Islet of Langerhans (tissue), 1 donor: Measurements from ENCODE around the gene TCEANC2.
A peak's percentile ranks its signal among the peaks of the same experiment; 100 is the strongest.
"Not testable (repeated sequence)": the region's sequence is repeated elsewhere in the genome, so short reads cannot be mapped to it uniquely, and the experiment has no call there.

Experiments
- FAIRE-seq: peaks from one replicate; lab custom pipeline; 2011; peaks lifted over from hg19 to GRCh38; lab: Jason Lieb, UNC

The TCEANC2 gene

GRCh38 chr1:54088385-54088784 is 35.0 kb downstream of the TCEANC2 start:
- no peak for FAIRE-seq

GRCh38 chr1:54091666-54092065 is 38.3 kb downstream of the TCEANC2 start:
- FAIRE-seq: no peak

GRCh38 chr1:54094001-54094729 is 40.8 kb downstream of the TCEANC2 start:
- FAIRE-seq: no peak

DNA sequence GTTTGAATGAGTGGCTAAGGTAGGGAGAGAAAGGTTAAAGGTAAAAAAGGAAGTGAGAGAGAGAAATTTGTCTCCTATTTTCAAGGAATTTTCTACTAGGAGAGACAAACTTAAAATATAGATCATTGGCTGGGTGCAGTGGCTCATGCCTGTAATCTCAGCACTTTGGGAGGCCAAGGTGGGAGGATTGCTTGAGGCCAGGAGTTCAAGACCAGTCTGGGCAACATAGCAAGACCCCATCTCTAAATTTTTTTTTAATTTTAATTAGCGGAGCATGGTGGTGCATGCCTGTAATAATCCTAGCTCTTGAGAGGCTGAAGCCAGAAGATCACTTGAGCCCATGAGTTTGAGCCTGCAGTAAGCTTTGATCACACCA is 41.3 kb downstream of the TCEANC2 start:
- not testable (repeated sequence) for FAIRE-seq

DNA sequence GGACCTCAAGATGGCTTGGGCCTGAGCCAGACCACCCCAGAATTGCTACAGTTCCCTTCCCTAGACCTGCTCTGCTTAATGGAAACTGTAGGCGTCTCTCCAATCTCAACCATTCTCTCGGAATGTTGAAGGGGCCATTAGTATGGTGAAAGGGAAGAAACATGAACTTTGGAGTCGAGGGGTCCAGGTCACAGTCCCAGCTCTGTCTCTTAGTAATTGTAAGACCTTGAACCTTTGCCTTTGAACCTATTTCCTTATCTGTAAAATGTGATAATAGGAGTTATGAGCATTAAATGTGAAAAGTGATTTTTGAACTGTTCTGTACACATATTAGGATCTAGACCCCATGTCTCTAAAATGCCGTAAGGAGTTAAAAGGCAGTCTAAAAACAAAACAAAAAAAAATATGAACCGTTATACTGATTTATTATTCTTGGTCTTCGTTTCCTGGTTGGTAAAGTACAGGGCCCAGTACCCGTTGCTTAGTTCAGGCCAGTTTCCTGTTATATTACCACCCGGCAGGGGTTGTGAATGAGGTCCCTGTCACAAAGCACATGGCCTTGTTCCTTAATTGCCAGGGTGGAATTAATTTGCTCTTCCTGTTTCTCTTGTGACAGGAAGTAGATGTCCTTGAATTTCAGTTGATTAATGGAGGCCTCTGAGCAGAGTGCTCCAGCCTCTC is 42.3 kb downstream of the TCEANC2 start:
- FAIRE-seq: peak; percentile 68

DNA sequence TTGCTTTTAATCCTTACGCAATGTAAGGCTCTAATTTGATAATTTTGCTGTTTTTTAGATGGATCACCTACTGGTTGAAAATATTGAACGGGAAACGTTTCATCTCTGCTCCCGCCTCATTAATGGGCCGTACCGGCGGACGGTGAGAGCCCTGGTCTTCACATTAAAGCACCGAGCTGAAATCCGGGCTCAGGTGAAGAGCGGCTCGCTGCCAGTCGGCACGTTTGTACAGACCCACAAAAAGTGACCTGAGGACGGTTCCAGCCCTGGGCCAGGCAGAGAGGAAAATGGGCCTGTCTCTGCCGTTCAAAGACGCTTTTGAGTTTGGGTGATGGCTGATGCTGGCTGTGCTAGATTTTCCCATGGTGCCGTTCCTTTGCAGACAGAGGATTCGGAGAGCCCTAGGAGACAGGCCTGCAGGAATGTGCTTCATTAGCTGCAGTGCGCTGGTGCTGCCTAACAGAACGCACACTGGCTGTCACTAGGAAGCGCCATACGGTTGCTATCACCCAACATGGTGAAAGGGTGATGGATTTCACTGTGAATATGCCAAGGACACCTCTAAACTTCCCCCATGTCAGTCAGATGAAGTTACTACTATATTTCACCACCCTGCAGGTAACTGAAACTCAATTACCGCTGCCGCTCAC is 42.9 kb downstream of the TCEANC2 start:
- FAIRE-seq: no peak

- FAIRE-seq: no peak
Measured at GRCh38 chr1:54096877-54097240, 43.5 kb downstream of the TCEANC2 start.

DNA sequence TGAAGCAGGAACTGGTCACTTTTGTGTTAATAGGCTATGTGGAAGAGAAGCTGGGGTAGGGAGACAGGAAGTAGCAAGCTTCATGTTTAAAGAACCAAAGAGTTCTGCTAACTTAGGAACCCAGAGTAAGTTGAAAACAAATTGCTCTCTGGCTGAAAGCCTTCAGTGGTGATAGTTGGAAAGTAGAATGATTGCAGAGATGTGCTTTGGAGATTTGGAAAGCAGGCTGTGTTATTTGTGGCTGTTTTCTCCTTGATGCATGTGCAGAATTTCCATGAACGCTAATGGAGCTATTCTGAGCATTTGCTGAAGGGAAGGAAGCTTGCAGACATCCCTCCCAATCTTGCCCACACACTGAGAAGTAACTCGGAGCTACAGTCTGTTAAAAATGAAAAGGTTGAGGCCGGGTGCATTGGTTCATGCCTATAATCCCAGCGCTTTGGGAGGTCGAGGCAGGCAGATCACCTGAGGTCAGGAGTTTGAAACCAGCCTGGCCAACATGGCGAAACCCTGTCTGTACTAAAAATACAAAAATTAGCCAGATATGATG is 45.7 kb downstream of the TCEANC2 start:
- no peak for FAIRE-seq

DNA sequence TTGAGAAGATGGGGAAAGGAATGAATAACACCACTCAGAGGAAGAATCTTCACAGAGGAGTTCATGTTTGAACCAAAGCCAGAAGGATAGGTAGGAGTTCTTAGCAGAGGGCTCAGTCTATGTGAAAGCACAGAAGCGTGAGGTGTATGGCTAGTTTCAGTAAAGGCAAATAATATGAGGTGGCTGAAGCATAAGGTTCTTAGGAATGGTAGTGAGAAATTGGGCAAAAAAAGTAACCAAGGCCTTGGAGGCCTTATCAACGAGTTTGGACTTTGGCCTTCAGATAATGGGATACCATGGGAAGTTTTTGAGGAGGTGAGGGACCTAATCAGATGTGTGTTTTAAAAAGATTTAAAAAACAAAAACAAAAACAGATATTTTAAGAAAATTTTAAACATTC is 47.1 kb downstream of the TCEANC2 start:
- FAIRE-seq: no peak

- no peak for FAIRE-seq
Measured at GRCh38 chr1:54103414-54103813, 50.0 kb downstream of the TCEANC2 start.

DNA sequence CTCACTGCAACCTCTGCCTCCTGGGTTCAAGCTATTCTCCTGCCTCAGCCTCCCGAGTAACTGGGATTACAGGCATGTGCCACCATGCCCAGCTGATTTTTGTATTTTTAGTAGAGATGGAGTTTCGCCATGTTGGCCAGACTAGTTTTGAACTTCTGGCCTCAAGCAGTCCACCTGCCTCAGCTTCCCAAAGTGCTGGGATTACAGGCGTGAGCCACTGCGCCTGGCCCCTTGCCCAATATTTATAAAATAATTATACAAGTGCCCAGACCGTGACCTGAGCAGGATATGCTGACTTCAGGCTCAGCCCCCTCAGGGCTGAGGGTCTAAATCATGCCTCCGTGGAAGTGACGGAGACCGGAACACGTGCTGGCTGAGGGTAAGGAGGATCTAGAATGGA is 51.2 kb downstream of the TCEANC2 start:
- FAIRE-seq: not testable (repeated sequence)

- no peak for FAIRE-seq
Measured at GRCh38 chr1:54105080-54105479, 51.7 kb downstream of the TCEANC2 start.

GRCh38 chr1:54105736-54106269 is 52.4 kb downstream of the TCEANC2 start:
- no peak for FAIRE-seq

GRCh38 chr1:54107131-54107530 is 53.7 kb downstream of the TCEANC2 start:
- FAIRE-seq: no peak

DNA sequence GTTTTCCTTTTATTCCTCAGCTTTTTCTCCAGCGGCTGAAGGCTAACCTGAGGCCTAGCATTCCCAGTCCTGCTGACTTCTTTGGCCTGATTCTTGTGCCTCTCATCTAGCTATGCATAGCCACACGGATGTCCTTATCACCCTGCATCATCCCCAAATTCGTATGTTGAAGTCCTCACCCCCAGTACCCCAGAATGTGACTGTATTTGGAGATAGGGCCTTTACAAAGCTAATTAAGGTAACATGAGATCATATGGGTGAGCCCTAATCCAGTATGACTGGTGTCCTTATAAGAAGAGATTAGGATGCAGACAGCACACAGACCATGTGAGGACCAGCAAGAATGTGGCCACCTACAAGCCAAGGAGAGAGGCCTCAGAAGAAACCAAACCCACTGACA is 54.7 kb downstream of the TCEANC2 start:
- FAIRE-seq: no peak

DNA sequence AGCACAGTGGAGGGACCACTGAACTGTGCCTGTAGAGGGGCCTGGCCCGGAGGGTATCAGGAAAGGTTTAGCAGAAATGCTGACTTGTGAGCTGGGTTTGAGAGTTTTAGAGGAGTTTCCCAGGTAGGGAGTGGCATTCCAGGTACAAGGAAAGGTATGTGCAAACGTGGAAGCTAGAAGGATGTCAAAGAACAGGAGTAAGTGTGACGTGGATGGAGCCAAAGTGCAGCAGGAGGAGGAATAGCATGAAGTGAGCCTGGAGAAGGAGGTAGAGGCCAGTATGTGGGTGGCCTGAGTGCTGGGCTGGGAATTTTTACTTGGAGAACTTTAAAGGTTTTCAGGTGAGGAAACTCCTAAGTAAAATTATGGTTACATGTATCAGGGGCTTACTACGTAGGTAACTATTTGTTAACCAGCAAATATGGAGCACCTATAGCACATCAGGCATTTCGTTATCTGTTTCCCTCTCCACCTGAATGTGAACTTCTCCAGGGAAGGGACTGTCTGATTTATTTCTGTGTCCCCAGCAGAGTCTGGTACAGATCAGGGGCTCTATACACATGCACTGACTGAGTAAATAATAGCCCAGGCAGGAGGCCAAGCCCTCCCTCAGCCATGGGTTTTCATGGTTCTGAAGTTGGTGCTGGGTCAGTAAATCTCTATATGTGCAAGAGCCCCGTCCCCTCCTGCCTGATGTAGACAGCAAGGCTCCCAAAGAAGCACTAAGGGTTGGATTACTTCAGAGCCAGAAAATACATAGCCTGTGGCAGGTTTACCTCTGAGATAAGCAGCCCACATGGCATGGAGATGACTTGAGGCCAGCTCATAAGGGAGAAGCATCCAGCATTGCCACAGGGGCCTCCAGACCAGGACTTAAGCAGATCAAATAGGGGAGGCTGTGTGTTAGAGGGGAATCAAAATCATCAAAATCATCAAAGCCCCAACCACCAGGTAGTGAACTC is 56.0 kb downstream of the TCEANC2 start:
- no peak for FAIRE-seq

DNA sequence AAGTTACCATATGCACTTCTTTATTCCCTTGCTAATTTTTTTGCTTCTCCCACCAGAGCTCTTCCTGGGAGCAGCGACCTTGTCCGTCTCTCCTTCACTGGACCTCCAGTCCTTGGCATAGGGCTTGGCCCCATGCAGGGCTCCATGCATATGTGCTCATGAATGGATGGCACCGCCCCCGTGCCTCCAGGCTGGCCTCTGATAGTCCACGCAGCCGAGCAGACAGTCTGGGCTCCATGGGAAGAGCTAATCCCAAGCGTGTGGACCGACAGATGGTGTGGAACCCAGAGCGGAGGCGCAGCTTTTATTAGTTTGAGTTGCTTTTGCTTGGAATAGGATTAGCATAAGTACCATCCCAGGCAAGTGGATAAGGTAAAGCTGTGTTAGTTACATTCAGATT is 57.6 kb downstream of the TCEANC2 start:
- FAIRE-seq: no peak

GRCh38 chr1:54111624-54112023 is 58.2 kb downstream of the TCEANC2 start:
- FAIRE-seq: no peak

GRCh38 chr1:54112027-54112426 is 58.6 kb downstream of the TCEANC2 start:
- FAIRE-seq: no peak

DNA sequence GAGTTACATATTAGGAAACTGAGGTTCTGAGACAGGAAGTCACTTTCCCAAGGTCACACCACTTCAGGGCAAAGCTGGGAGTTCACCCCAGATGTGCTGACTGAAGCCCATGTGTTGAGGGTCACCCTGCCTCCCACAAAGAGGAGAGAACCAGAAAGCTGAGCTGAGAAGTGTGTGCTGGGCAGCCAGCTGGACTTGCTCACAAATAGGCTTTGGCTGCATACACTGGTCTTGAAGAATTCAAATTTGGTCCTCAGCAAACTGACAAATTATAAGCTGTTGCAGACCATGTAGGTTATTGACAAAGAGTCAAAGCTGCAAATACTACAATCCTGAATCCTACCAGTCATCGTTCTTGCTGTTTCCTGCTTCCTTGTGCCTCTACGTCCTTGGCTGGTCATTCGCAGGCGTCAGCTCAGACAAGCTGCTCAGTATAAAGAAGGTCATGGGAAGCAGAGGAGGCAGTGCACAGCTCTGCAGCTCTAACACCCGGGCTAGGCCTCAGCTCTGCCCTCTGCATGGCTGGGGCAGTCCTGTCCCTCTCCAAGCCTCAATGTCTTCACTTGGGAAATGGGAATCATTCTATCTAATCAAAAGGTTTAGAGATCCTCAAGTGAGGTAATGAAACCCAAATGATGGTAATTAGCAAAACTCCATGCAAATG is 59.4 kb downstream of the TCEANC2 start:
- no peak for FAIRE-seq

GRCh38 chr1:54114001-54114400 is 60.6 kb downstream of the TCEANC2 start:
- FAIRE-seq: no peak
